Hepatic stellate cell (primary cell): Measurements from ENCODE around the gene SDC1.

Source experiments
- DNase-seq: peaks from one replicate; pipeline ENCODE4 v3.0.0; 2011; ENCODE audit warnings: low spot score

SDC1 gene

DNA sequence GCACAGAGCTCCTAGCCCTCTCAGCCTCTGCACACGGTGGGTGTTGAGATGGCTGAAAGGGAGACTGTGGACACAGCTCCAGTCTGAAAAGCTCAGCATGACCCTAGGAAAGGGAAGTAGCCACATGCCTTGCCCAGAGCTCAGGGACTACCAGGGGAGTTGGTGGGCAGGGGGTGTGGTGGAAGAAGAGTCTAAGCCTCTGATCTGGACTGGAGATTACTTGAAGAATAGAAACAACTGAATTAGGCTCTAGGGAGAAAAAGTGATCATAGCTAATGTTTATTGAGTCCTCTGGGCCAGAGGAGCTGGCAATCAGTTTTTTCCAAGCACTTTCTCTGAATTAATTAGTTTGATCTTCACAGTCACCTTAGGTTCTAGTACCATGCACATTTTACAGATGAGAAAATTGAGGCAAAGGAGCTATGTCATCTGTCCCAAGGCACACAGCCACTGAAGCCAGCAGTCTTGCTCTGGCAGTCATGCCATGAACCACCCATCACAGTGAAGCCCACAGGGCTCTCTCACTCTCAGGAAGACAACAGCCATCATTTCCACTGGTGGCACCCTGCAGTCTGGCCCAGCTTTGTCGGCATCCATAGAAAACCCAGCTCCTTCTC is 10.3 kb downstream of the SDC1 start:
- no peak for DNase-seq

DNA sequence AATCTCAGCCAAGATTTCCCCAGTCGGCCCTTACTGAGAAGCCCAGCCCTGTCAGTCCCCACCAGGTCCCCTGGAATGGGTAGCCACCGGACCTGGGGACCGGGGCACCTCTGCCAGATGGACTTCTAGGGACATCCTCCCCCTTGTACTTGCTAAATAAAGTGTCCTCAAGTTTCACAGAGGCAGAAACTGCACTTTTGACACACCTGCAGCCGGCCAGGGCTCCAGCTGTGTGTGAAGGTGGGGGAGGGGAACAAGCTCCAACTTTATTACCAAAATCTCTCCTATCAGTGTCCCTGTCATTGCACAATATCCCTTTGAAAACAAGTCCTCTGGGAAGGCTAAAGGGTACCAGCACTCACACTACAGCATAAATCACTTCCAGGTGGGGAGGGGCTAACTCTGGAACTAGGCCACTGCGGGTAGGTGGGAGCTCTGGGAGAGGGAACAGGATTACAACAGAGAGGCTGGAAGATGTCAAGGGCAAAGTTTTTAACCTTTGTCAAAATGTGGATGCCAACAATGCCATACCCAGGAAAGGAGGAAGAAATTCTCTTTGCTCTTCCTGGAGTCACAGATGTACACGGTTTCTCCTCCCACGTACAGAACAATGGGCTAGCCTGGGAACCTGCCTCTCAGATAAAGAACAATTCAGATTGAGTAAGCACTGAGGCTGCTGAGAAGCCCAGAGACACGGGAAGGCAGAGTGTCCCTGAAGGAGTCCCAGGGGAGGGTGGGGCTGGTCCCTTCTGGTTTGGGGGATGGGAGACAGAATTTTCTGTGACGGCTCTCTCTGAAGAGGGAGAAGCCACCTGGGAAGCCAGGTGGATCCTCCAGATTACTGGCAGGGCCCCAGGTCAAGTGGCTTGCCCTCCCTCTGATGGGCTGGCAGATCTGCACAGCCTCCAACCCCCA is 11.0 kb downstream of the SDC1 start:
- no peak for DNase-seq

DNA sequence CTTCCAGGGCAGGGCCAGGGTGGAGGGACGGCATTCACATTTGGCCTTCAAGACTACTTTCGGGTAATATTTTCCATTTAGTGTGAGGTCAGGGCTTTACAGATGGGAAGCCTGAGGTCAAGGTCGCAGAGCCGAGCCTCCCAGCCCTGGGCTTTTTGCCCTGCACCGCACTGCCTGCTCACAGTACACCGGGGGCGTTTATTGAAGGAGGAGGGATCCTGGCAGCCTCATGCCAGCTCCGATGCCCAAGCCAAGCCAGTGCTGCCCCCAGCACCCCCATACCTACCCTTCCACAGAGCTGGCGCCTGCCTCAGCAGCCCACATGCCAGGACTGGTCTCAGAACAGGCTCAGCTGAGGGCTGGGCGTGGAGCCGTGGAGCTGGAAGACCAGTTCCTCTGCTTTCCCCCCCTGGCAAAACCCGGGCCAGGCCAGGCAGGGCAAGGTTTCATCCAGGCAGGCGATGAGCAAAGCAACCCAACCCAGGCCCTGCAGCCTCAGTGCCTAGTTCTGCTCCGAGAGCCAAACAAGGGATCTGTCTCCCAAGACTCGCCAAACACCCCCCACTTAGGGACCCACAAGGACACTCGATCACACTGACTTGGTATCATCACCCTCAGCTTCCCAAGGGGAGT is 11.9 kb downstream of the SDC1 start:
- DNase-seq: no peak

DNA sequence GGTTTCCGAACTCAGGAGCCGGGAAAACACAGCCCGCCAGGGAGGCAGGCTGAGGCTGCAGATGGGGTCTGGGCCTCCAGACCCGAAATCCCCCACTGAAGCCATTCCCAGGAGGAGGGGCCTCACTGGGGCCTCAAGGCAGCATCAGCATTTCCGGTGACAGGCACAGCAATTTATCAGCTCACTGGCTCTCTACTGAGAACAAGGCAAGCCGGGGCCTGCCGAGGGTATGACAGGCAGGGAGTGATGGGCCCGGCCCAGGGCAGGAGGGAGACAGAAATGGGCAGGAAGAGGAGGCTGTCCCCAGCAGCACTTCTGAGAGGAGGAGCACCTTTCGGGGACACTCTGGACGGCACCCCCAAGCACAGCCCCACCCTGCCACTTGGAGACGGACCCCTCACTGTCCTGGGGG is 12.5 kb downstream of the SDC1 start:
- no peak for DNase-seq

DNA sequence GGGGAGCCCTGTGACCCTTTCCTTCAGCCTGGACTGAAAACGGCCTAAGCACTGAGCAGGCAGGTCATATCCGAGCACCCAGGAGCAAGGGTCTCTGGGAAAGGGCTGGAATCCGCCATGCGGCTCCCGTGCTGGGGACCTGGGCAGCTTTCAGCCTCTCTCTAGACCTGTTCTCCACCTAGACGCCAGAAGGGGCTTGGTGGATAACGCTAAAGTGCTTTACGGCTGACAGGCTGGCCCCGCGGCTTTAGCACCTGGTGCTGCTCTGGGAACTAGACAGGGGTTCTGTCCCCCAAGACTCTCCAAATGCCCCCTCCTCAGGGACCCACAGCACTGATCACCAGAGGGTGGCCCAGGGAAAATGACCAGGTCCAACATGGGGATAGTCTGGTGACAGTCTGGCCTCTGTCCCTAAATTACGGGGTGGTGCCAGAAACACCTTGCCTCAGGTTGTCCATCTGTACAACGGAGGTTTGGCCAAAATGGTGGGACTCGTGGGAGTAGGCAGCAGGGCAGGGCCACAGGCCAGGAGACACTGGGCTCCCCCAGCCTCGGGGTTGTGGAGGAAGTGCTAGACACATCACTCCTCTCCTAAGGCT is 13.0 kb downstream of the SDC1 start:
- DNase-seq: no peak

DNA sequence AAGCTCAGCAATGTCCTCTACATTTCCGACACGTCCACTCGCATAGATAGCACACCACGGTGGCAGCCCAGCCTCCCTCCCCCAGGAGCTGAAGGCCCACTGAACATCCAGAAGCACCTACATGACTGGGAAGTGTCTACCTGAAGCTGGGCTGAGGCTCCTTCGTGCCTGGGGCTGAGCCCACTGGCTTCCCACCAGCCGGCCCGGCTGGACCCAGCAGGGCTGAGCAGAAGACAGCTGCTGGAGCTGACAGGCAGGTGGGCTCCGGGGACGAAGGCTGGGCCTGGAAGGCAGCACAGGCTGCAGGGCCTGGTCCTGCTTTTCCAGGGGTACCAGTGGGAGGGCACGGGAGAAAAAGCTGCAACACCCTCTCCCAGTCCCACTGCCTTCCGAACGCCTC is 13.5 kb downstream of the SDC1 start:
- DNase-seq: no peak

DNA sequence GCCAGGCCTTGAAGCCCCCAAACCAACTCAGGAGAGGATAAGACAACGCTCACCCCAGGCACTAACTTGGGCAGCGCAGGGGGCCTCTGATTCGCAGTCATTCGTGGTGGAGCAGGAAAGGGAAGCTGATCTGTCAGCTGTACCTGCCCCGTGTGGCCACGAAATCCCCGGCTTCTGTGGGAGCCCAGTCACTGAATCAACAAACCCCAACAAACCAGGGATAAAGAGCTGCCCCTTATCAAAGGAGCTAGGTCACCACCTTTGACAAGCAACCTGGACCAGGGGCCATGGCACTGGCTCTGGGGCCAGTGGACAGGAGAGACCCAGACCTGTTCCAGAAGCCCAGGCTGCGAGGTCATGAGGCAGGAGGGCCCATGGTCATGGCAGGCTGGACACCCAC is 14.5 kb downstream of the SDC1 start:
- DNase-seq: no peak

DNA sequence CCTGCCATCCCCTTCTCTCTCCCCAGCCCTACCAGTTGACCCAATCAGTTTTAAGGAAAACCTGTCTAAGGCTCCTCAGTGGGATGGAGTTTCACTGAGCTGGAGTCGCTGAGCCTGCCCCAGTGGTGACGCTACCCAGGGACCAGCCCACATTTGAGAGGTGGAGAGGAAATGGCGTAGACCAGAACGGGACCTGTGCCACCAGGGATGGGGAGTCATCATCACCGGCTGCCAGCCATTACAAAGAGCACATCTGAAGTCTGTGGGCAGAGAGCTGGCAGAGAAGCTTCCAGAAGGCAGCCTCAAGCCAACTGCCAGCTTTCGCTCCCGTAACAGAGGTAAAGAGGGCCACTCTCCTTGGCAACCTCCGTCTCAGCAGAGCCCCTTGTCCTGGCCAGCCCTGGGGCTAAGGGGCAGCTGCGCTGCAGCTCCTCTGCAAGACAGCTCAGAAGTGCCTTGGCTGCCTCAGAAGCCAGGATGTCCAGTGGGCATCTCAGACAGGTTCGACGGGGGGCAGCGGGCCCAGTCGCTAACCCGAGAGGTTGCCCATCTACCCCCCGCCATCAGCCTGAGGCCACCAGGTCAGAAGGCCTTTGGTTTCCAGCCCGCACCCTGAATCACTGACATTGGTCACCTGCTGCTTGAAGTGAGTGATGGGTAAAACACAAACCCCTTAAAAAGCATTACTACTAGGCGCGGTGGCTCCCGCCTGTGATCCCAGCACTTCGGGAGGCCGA is 15.4 kb downstream of the SDC1 start:
- DNase-seq: no peak

DNA sequence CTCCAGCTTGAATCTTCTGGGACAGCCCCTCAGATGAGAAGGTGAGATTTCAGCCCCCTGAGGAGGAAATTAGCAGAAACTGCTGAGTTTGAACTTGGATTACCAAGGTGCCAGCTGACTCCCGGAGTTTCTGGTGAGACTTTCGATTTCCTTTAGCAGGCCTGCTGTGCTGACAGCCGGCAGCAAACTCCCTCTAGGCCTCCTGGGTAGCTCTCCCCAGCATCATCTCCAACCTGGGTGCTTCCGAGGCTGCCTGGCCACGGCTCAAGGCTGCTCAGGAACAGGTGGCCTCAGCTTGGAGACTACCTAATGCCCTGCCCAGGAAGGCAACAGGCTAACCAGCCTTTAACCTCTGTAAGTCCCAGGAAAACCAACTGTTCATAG is 16.5 kb downstream of the SDC1 start:
- no peak for DNase-seq

DNA sequence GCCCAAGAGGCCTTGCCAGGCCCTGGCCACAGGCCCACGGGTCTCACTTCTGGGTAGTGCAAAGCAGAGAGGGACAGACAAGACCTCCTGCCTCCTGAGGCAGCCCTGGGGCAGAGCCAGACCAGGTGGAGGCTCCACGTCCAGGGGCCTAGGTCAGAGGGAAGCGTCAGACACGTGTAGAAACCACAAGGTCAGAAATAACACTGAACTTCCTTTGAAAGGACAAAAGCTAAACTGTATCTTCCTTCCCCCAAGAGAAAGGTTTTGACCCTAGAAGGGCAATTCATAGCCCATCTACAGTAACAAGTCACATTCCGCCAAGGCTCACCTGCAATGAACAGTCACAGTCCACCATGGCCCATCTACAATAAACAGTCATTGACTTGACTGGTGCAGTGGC is 17.9 kb downstream of the SDC1 start:
- no peak for DNase-seq

DNA sequence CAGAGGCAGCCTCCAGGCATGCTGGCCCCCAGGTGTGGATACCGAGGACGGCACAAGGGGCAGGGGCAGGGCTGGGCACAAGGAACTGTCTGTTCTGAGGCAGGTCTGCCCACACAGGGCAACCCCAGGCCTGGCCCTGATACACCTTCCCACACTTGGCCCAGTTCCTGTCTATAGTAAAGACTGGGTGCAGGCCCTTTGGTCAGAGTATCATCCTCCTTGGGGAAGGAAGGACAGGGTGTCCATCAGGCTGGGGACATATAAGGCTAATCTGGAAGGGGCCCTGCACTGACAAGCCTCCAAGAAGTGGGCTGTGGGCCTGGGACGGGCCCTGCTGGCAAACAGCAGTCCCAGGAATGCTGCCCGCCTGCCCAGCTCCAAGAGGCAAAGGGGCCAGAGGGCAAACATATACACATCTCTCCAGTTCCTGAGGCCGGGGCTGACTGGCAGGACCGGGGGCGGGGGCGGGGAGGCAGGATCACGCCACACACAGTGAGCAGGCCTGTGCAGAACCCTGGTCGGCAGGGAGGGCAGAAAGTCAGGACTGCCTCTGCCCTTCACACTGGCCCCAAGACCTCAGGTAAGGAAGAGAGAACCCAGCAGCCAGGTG is 18.9 kb downstream of the SDC1 start:
- no peak for DNase-seq

DNA sequence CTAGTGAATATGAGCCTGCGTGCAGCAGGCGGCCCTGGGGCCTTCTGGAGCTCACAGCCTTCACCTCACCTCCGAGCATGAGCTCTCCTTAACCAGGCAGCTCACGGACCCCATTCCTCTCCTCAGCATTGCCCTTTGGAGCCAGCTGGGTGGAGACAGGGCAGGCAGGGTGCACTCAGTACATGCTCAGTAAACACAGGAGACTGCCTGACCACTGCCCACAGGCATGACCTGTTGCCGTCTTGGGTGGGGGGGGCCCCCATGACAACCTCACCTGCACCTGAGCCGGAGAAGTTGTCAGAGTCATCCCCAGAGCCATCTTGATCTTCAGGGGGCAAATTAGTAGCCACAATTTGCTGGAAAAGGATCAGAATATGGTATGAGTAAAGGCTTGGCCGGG is 19.9 kb downstream of the SDC1 start:
- no peak for DNase-seq

DNA sequence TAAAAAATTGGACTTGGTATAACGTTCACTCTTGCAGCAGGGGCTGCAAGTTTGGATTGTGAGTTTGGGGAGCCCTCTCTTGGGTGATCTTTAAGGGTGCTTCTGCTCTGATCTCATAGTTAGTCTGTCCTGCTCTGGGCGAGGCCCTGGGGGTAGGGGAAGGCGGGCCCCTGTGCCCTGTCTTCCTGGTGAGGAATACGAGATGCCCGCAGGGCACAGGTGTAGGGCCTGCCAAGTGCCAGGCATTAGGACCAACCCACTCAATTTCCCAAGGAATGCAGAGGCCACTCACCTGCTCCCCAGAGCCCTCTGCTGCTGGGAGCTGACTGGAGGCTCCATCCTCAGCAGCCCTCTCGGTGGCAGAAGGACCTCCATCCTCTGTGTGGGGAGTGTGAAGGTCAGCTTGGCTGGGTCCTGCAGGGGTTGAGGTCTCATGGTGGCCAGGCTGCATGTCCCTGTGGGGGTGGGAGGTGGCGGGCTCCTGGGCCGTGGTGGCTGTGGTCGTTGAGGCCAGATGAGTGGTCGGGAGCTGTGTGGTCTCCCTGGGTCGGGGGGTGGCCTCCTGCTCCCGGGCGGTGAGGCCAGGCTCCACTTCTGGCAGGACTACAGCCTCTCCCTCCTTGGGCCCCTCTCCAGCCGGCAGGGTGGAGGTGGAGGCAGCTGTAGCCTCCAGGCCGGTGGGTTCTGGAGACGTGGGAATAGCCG is 21.3 kb downstream of the SDC1 start:
- DNase-seq: no peak

DNA sequence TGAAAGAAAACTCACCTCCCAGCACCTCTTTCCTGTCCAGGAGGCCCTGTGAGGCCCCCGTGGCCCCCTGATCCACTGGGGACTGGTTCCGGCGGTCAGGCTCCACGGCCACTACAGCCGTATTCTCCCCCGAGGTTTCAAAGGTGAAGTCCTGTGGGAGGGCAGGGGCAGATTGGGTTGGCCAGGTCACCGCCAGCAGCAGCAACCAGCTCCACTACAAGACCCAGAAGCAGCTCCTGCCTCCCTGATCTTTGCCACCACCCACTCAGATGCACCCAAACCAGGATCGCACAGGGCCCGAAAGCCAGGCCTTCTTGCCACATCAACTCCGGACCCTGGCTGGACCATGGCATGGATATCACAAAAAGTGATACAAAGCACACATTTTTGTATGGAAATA is 21.9 kb downstream of the SDC1 start:
- DNase-seq: no peak

DNA sequence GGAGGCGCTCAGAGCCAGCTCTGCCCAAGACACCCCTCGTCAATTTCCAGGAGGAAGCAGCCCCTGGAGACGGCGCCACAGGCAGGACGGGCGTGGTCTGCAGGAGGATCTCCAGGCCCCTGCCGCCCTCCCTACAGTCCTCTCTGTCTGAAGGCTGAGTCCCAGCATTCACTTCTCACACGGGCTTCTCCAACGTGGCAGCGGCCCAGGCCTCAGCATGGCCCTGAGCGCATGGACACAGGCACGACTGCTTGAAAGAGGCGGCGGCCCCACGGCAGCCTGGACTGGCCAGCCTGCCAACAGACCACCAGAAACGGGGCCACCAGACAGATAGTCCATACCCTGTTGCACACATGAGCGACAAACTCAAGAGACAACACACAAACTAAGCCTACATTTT is 23.3 kb downstream of the SDC1 start:
- no peak for DNase-seq

DNA sequence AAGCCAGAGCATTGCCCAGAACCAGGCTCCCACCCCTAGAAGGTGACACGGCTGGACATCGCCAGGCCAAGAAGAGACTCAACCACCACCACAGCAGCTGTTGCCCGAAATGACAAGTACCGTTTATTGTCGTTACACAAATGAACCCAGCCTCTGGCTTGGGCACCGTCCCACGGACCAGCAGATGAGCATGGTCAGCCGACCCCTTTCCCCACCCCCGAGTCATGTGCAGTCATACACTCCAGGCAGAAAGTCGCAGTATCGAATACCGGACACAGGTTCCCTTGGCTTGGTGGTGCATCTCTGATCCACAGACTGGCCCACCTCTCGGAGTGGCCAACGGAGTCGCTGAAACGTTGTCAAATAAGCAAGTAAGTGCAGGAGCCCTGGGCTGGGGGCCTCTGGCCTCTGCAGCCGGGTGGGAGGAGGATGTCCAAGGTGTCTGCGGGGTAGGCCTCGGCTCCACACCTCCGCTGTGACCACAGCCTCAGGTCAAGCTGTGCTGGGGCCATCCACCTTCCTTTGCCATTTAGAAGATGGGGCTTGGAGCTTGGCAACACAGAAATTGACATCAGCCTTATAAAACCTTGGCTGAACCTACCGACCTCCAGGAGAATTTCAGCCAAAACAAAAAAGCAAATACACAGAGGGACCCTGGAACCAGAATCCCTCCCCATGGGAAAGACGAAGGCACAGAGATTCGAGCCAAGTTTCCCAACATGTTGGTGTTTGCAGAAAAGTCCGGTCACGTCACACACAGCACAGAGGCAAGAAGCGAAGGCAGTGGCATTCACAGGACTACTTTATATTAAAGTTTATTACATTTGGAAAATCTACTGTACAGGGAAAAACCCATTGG is 24.0 kb downstream of the SDC1 start:
- no peak for DNase-seq

DNA sequence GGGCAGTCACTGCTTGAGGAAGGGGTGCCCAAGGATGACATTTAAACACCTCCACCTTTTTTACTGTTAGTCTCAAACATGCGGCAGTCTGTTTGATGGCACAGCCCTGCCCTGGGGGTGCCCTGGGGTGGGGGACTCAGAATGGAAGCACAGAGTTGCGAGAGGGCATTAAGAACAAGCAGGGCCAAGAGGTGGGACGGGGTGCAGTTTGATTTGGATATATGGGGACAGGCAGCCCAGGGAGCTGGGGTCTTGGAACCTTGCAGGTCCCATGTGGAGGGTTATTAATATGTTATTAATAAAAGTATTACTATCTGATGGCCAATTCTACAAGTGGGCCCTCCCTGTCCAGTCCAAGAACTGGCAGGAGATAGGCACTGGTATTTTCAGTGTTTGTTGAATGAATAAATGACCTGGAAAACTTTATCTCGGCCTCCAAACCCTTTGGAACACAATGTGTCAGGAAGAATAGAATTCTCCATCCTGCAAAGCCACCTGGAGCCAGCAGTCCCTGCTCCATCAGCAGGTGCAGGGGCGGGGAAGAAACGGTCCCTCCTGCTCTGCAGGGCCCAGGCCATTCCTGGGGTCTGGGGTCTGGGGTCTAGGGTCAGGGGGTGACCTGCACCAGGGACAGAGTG is 25.2 kb downstream of the SDC1 start:
- DNase-seq: no peak

DNA sequence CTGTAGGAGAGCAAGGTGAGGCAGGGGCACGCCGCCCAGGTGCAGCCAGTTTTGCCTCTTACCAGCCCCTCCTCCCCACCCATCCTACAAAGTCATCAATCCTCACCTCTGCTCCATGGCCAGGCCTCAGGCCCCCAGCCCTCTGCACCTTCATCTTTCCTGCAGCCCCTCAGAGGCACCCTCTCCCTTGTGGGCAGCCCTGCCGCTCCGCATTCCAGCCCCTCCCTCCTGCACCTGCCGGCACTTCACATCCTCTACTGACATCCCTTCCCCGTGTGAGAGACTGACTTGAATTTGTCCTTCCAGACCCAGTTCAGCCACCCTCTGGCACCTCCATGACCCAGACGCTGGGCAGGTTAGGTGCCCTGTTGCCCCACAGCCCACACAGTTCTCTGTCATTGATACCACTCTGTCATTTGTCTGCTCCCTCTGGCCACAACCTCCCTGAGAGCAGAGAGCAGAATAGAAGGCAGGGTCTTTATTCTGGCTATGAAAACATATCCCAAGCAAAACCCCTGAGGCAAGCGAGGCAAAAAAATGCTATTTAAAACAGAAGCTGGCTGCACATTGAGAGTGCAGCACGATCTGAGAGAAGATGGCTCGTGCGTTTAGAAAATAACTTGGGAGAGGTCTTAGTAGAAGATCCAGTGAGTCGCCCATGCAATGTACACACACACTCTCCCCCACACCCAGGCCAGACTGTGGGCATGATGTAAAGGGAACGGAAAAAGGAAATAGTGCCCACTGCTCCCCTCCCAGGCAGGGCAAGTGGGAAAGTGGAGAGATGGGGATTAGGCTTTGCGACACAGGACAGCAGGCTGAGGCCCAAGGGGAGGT is 25.9 kb downstream of the SDC1 start:
- no peak for DNase-seq

DNA sequence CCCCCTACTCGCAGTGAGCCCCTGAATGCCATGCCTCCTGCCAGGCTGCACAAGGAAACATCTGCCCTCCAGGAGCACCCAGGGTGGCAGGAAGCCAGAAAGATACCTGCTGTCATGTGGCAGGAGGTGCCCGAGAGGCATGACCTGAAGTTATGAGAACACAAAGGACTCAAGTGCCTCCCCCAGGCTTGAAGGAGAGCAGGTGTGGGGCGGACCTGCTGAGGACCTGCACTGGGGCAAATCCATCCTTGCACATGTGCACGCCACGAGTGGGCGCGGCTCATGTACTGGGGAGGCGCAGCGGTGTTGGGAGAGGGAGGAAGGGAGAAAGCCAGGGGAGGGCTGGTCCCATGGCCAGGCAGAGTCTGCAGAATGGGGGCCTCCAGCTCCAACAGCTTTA is 26.9 kb downstream of the SDC1 start:
- DNase-seq: no peak
